SH-SY5Y (cell line): Measurements from ENCODE around the gene BMPR1B.

Experiments
- GATA2 ChIP-seq: IDR thresholded peaks from 2 replicates; pipeline ENCODE4 v1.6.1; 2011; ENCODE audit warnings: mild to moderate bottlenecking, low read depth, low read length
- GATA3 ChIP-seq: IDR thresholded peaks from 2 replicates; pipeline ENCODE4 v1.6.1; 2011; ENCODE audit warnings: low read depth, mild to moderate bottlenecking, low read length, moderate library complexity

- TF ChIP-seq GATA3 (no peak), GATA2 (no peak)
Observed at GRCh38 chr4:95020521-95020920, 262.8 kb downstream of the BMPR1B start.
